IMR-90 (cell line): ENCODE measurements around the gene RRP8. TPM values are rescaled to one million over a fixed set of nuclear protein-coding genes. Genes with fewer than 3 reads are reported as not detected.

Source experiments
- ATAC-seq: fragments of 200-7000 bp; cut with Tn5 transposase; 2 replicates; pipeline ENCODE4 v1.9.1; 2020; ENCODE audit warnings: low read depth, mild to moderate bottlenecking, moderate library complexity
- BruUV-seq: library from RNA; stranded (reverse); fragments of 400-500 nt; replicated peaks from 2 replicates; lab custom pipeline; 2021; lab: Mats Ljungman, UMichigan
- CTCF ChIA-PET: fragments of 300-600 bp; formaldehyde crosslinking; extraction: SDS; loops from one replicate; lab custom pipeline; 2021; ENCODE audit warnings: antibody characterized with exemption; lab: Yijun Ruan, JAX
- POLR2A ChIA-PET: fragments of 300-600 bp; sonication (Branson Sonifier 250); formaldehyde crosslinking; loops from one replicate; lab custom pipeline; 2022; ENCODE audit warnings: antibody characterized with exemption; ENCODE audit not compliant: unreplicated experiment; lab: Charles Lee
- DNase-seq: peaks from one replicate; pipeline ENCODE4 v3.0.0; 2013
- H2AFZ ChIP-seq: replicated peaks from 2 replicates; pipeline ENCODE3; 2013; ENCODE audit warnings: low read length, mild to moderate bottlenecking; ENCODE audit not compliant: poor library complexity
- H2AK5ac ChIP-seq: 2 replicates; pipeline ENCODE4 v1.6.1; 2013; ENCODE audit warnings: low read depth, low read length, inconsistent platforms
- H2AK9ac ChIP-seq: replicated peaks from 2 replicates; pipeline ENCODE3; 2013; ENCODE audit warnings: mild to moderate bottlenecking, low read depth, low read length, moderate library complexity; ENCODE audit not compliant: poor library complexity
- H2BK120ac ChIP-seq: 2 replicates; pipeline ENCODE4 v1.6.1; 2013; ENCODE audit warnings: low read depth, low read length, inconsistent platforms
- H2BK15ac ChIP-seq: 3 replicates; pipeline ENCODE4 v1.6.1; 2013; ENCODE audit warnings: low read depth, low read length, inconsistent platforms
- H2BK20ac ChIP-seq: 2 replicates; pipeline ENCODE4 v1.6.1; 2013; ENCODE audit warnings: low read depth, mild to moderate bottlenecking, inconsistent platforms, low read length, moderate library complexity
- H2BK5ac ChIP-seq: 2 replicates; pipeline ENCODE4 v1.6.1; 2013; ENCODE audit warnings: mild to moderate bottlenecking, low read depth, low read length, inconsistent platforms; ENCODE audit not compliant: poor library complexity, severe bottlenecking
- H3K14ac ChIP-seq: replicated peaks from 2 replicates; pipeline ENCODE4 v1.6.1; 2013; ENCODE audit warnings: low read depth, low read length, inconsistent platforms
- H3K18ac ChIP-seq: 2 replicates; pipeline ENCODE4 v1.6.1; 2013; ENCODE audit warnings: low read depth, low read length, control low read depth
- H3K23ac ChIP-seq: 2 replicates; pipeline ENCODE4 v1.6.1; 2013; ENCODE audit warnings: low read depth, low read length, inconsistent platforms
- H3K27ac ChIP-seq: 2 replicates; pipeline ENCODE4 v1.5.1; 2013; ENCODE audit warnings: mild to moderate bottlenecking, control low read depth, low read length; ENCODE audit not compliant: insufficient read depth
- H3K27me3 ChIP-seq: 2 replicates; pipeline ENCODE4 v1.6.1; 2013; ENCODE audit warnings: low read length; ENCODE audit not compliant: control insufficient read depth, insufficient read depth
- H3K36me3 ChIP-seq: 2 replicates; pipeline ENCODE4 v1.6.1; 2013; ENCODE audit warnings: low read length, mixed read lengths; ENCODE audit not compliant: control insufficient read depth, insufficient read depth
- H3K4ac ChIP-seq: 2 replicates; pipeline ENCODE4 v1.6.1; 2013; ENCODE audit warnings: low read depth, low read length, inconsistent platforms
- H3K4me1 ChIP-seq: 2 replicates; pipeline ENCODE4 v1.6.1; 2013; ENCODE audit warnings: low read length, mixed read lengths; ENCODE audit not compliant: control insufficient read depth, insufficient read depth
- H3K4me2 ChIP-seq: 2 replicates; pipeline ENCODE4 v1.6.1; 2013; ENCODE audit warnings: low read depth, mild to moderate bottlenecking, control low read depth, low read length, moderate library complexity
- H3K4me3 ChIP-seq: 2 replicates; pipeline ENCODE4 v1.5.1; 2013; ENCODE audit warnings: low read depth, mild to moderate bottlenecking, control low read depth, low read length, moderate library complexity; ENCODE audit not compliant: insufficient read depth
- H3K56ac ChIP-seq: 2 replicates; pipeline ENCODE4 v1.6.1; 2013; ENCODE audit warnings: low read length, inconsistent platforms; ENCODE audit not compliant: insufficient read depth; ENCODE audit errors: extremely low read depth
- H3K79me1 ChIP-seq, 2 experiments: 2 replicates each; pipeline ENCODE4 v1.6.1; 2013; ENCODE audit warnings: low read length in 2 of 2, inconsistent platforms in 1 of 2, low read depth in 1 of 2
- H3K9ac ChIP-seq: 2 replicates; pipeline ENCODE4 v1.6.1; 2013; ENCODE audit warnings: low read depth, low read length, control low read depth
- H3K9me1 ChIP-seq: 2 replicates; pipeline ENCODE4 v1.6.1; 2013; ENCODE audit warnings: low read length, inconsistent platforms; ENCODE audit not compliant: insufficient read depth
- H3K9me3 ChIP-seq: 2 replicates; pipeline ENCODE4 v1.6.1; 2013; ENCODE audit warnings: low read length; ENCODE audit not compliant: control insufficient read depth, insufficient read depth
- H4K20me1 ChIP-seq: 2 replicates; pipeline ENCODE4 v1.6.1; 2013; ENCODE audit warnings: low read length, inconsistent platforms; ENCODE audit not compliant: insufficient read depth
- H4K5ac ChIP-seq: 2 replicates; pipeline ENCODE4 v1.6.1; 2013; ENCODE audit warnings: mild to moderate bottlenecking, low read depth, low read length, control low read depth
- H4K8ac ChIP-seq, 2 experiments: 2 replicates each; pipeline ENCODE4 v1.6.1; 2013; ENCODE audit warnings: low read depth in 2 of 2, low read length in 2 of 2, control low read depth in 1 of 2, inconsistent platforms in 1 of 2
- H4K91ac ChIP-seq: 2 replicates; pipeline ENCODE4 v1.6.1; 2013; ENCODE audit warnings: low read depth, low read length, inconsistent platforms; ENCODE audit not compliant: insufficient read depth
- BHLHE40 ChIP-seq: fragments of 150-350 bp; IDR thresholded peaks from 2 replicates; pipeline ENCODE4 v1.6.1; 2016; ENCODE audit warnings: mild to moderate bottlenecking, low read depth, low read length
- CEBPB ChIP-seq: IDR thresholded peaks from 2 replicates; pipeline ENCODE4 v1.6.1; 2012; ENCODE audit warnings: low read depth, low read length, improper control_type of control experiment
- CHD1 ChIP-seq: IDR thresholded peaks from 2 replicates; pipeline ENCODE4 v1.6.1; 2012; ENCODE audit warnings: low read depth, low read length, improper control_type of control experiment
- CTCF ChIP-seq: conservative IDR thresholded peaks from 2 replicates; pipeline ENCODE4 v1.5.1; 2012; ENCODE audit warnings: mild to moderate bottlenecking, low read depth, low read length, improper control_type of control experiment
- ELK1 ChIP-seq: fragments of 150-350 bp; IDR thresholded peaks from 2 replicates; pipeline ENCODE4 v1.6.1; 2016; ENCODE audit warnings: low read depth, mild to moderate bottlenecking, low read length, moderate library complexity, borderline replicate concordance
- FOS ChIP-seq: fragments of 150-350 bp; IDR thresholded peaks from 2 replicates; pipeline ENCODE4 v1.6.1; 2016; ENCODE audit warnings: low read depth, low read length
- MAFK ChIP-seq: IDR thresholded peaks from 2 replicates; pipeline ENCODE4 v1.6.1; 2012; ENCODE audit warnings: low read depth, low read length, improper control_type of control experiment
- MAZ ChIP-seq: IDR thresholded peaks from 2 replicates; pipeline ENCODE4 v1.6.1; 2012; ENCODE audit warnings: low read depth, mild to moderate bottlenecking, low read length, improper control_type of control experiment, moderate library complexity, borderline replicate concordance
- MXI1 ChIP-seq: IDR thresholded peaks from 2 replicates; pipeline ENCODE4 v1.6.1; 2012; ENCODE audit warnings: low read depth, mild to moderate bottlenecking, low read length, moderate library complexity, borderline replicate concordance
- NFE2L2 ChIP-seq: fragments of 150-350 bp; IDR thresholded peaks from 2 replicates; pipeline ENCODE4 v1.6.1; 2016; ENCODE audit warnings: low read depth, mild to moderate bottlenecking, low read length
- POLR2A ChIP-seq: IDR thresholded peaks from 2 replicates; pipeline ENCODE4 v1.6.1; 2012; ENCODE audit warnings: mild to moderate bottlenecking, low read depth, low read length
- RAD21 ChIP-seq: IDR thresholded peaks from 2 replicates; pipeline ENCODE4 v1.6.1; 2012; ENCODE audit warnings: low read length, improper control_type of control experiment
- RCOR1 ChIP-seq: IDR thresholded peaks from 2 replicates; pipeline ENCODE4 v1.6.1; 2012; ENCODE audit warnings: mild to moderate bottlenecking, low read length, improper control_type of control experiment; ENCODE audit not compliant: insufficient replicate concordance
- RFX5 ChIP-seq: IDR thresholded peaks from 2 replicates; pipeline ENCODE4 v1.8.0; 2012; ENCODE audit warnings: low read depth, mild to moderate bottlenecking, low read length, moderate library complexity
- SMC3 ChIP-seq: fragments of 150-350 bp; IDR thresholded peaks from 2 replicates; pipeline ENCODE4 v1.6.1; 2016; ENCODE audit warnings: low read depth, mild to moderate bottlenecking, antibody characterized with exemption, low read length, moderate library complexity
- USF2 ChIP-seq: fragments of 150-350 bp; IDR thresholded peaks from 2 replicates; pipeline ENCODE4 v1.6.1; 2017; ENCODE audit warnings: mild to moderate bottlenecking, antibody characterized with exemption, low read length, low read depth
- WGBS, 2 experiments: methylation state at CpG; one replicate each; pipeline versions ENCODE4 v1.1.5 to v1.1.7; 2013; ENCODE audit warnings: missing lambda C conversion rate in 2 of 2; ENCODE audit not compliant: insufficient read length in 1 of 2; ENCODE audit errors: extremely low coverage in 2 of 2; 5-methylcytosine and 5-hydroxymethylcytosine counted together
- dilution Hi-C: fragments of 300-500 bp; cut with HindIII; formaldehyde crosslinking; loops from one replicate; pipeline ENCODE4 v1.14.3; 2018; ENCODE audit warnings: low sequenced_read_pairs; ENCODE audit not compliant: unreplicated experiment
- in situ Hi-C: fragments of 300-500 bp; cut with MboI; formaldehyde crosslinking; loops from 3 replicates; pipeline ENCODE4 v1.14.3; 2019; ENCODE audit warnings: low sequenced_read_pairs, inconsistent platforms, mixed read lengths
- intact Hi-C: fragments of 100-400 bp; cut with micrococcal nuclease; formaldehyde crosslinking; loops from 2 replicates; pipeline ENCODE4 v1.10.0; 2022
- polyA plus RNA-seq, 3 experiments: library from polyadenylated mRNA; depleted of rRNA; stranded (reverse); fragments of >200 nt; gene quantifications; 2 replicates each; pipeline ENCODE4 v1.2.3, GENCODE V29; 2012; ENCODE audit warnings: low replicate concordance in 1 of 3
- total RNA-seq: library from RNA; depleted of rRNA; stranded (reverse); fragments of >200 nt; gene quantifications from 2 replicates; pipeline ENCODE4 v1.2.3, GENCODE V29; 2012

Gene RRP8
- total and polyA plus RNA-seq, 2 of the 4 experiments (the other 2 are of a cell fraction): 10.8 to 11.5 TPM

GRCh38 chr11:6563121-6563619 is 40.2 kb downstream of the RRP8 start:
- Histone ChIP-seq H3K79me1 (no peaks in the 10 kb centered on the region), H2BK5ac (no peak overlapping the region), H2BK120ac (no peak overlapping the region), H3K4ac (no peak overlapping the region), H3K9me1 (peaks cover 5% of the 10 kb centered on the region), H3K4me2 (no peak overlapping the region), H3K9ac (no peak overlapping the region), H2AK5ac (no peak overlapping the region), H3K23ac (no peak overlapping the region), H3K36me3 (no peaks in the 10 kb centered on the region), H3K14ac (no peak overlapping the region), H4K5ac (no peak overlapping the region), H3K4me1 (no peaks in the 10 kb centered on the region; the same call in 1 of the 2 replicates), H3K27ac (no peak overlapping the region), H3K4me3 (no peak overlapping the region), H3K9me3 (no peaks in the 10 kb centered on the region), H3K18ac (no peak overlapping the region), H4K20me1 (no peaks in the 10 kb centered on the region), H2AK9ac (no peak overlapping the region), H3K56ac (no peak overlapping the region), H2AFZ (no peak overlapping the region), H2BK20ac (no peak overlapping the region), H3K27me3 (no peaks in the 10 kb centered on the region), H4K91ac (no peak overlapping the region), H4K8ac (no peak overlapping the region), H2BK15ac (no peak overlapping the region)
- intact Hi-C loops (no loop called here), dilution Hi-C loops (no loop called here), in situ Hi-C loops (no loop called here)
- DNase-seq (no peak), ATAC-seq (no peak)
- CTCF ChIA-PET: no interaction called here
- TF ChIP-seq ELK1: no peak
- TF ChIP-seq NFE2L2: no peak
- TF ChIP-seq FOS: no peak
- TF ChIP-seq MAFK: no peak
- TF ChIP-seq RFX5: no peak
- TF ChIP-seq POLR2A: no peak
- TF ChIP-seq USF2: no peak
- TF ChIP-seq SMC3: no peak
- no peak for TF ChIP-seq RAD21
- no peak for TF ChIP-seq BHLHE40
- TF ChIP-seq CTCF: no peak
- TF ChIP-seq MAZ: no peak
- no peak for TF ChIP-seq MXI1
- no peak for TF ChIP-seq CEBPB
- TF ChIP-seq CHD1: no peak
- TF ChIP-seq RCOR1: no peak
- BruUV-seq: no TSS peak
- POLR2A ChIA-PET: no interaction called here
- WGBS, 2 experiments: 96% methylated on average over 3 of the region's 4 CpGs; no CpG with 5 or more reads in 1 of the 2 experiments
